RWPE2 (cell line): ENCODE data around the gene ATP2B3.

Experiments
- ATAC-seq: fragments of 200-7000 bp; cut with Tn5 transposase; 3 replicates; pipeline ENCODE4 v1.9.1; 2021; ENCODE audit warnings: low read depth
- DNase-seq: peaks from one replicate; pipeline ENCODE4 v3.0.0-alpha.2; 2020; ENCODE audit warnings: low spot score
- H3K27ac ChIP-seq: fragments of 450-650 bp; 2 replicates; pipeline ENCODE4 v1.5.1; 2017; ENCODE audit warnings: mild to moderate bottlenecking; ENCODE audit not compliant: poor library complexity, severe bottlenecking
- H3K27me3 ChIP-seq: fragments of 250-450 bp; sonication (Bioruptor Pico); 2 replicates; pipeline ENCODE4 v1.5.1; 2021; ENCODE audit warnings: mild to moderate bottlenecking, moderate library complexity; ENCODE audit not compliant: insufficient read depth, poor library complexity, severe bottlenecking
- H3K36me3 ChIP-seq: fragments of 250-450 bp; sonication (Bioruptor Pico); 2 replicates; pipeline ENCODE4 v1.5.1; 2020; ENCODE audit warnings: low read depth, mild to moderate bottlenecking, moderate library complexity
- H3K4me1 ChIP-seq: fragments of 250-450 bp; sonication (Bioruptor Pico); 2 replicates; pipeline ENCODE4 v1.5.1; 2021; ENCODE audit warnings: mild to moderate bottlenecking, moderate library complexity; ENCODE audit not compliant: insufficient read depth, poor library complexity, severe bottlenecking
- H3K4me3 ChIP-seq: fragments of 250-450 bp; sonication (Bioruptor Pico); 2 replicates; pipeline ENCODE4 v1.5.1; 2021; ENCODE audit warnings: mild to moderate bottlenecking, moderate library complexity; ENCODE audit not compliant: severe bottlenecking
- H3K9me3 ChIP-seq: fragments of 250-450 bp; sonication (Bioruptor Pico); 2 replicates; pipeline ENCODE4 v1.5.1; 2021; ENCODE audit warnings: mild to moderate bottlenecking, moderate library complexity; ENCODE audit not compliant: severe bottlenecking
- TF ChIP-seq, protein P1 (sequence below): fragments of 450-650 bp; IDR thresholded peaks from one replicate; pipeline ENCODE4 v1.5.1; 2017; ENCODE audit warnings: mild to moderate bottlenecking, moderate library complexity; ENCODE audit not compliant: poor library complexity, severe bottlenecking

The ATP2B3 gene

DNA sequence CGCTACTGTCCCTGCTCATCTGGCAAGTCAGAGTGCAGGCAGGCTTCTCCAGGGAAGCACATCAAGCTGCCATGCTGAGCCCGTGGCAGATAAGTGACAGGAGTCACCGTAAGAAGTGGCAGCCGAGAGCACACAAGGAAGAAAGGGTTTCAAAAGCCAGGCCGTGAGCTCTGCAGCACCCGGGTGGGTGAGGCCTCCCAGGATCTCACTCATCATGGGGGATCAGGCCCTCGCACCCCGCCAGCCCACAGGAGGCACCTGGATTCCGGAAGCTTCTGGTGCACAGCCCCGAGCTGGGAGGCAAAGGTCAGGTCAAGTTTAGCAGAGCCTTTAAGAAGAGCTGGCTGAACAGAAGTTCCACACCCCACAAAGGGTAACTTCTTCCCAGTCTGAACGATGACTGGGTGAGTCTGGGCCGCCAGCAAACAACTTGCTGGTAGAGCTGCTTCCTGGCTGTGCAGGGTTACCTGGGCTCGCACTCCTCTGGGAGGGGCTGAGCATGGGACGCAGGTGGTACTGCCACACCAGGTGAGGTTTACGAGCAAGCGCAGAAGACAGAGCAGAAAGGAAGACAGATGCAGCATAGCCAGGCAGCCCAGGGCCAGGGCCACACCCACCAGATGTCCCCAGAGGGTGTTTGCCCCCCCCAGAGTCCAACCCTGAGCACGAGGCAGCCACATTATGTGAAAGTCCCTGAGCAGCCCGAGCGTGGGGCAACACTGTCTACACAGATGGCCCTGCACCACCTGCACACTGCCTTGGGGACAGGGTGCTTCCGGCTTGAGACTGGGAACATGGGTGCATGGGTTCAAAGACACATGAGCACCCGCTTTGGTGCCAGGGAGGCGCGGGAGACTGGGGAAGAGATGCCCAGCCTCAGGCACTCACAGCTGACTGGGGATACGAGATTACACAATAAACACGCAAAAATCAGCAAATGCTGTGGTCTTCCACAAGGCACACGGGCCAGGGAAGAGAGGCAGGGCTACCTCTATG, 73.8 kb downstream of the ATP2B3 start:
- no peaks in the 10 kb centered on the region for H3K36me3 ChIP-seq
- no peak overlapping the region for H3K4me3 ChIP-seq
- H3K27me3 ChIP-seq = no peaks in the 10 kb centered on the region
- DNase-seq = no peak
- H3K4me1 ChIP-seq = no peaks in the 10 kb centered on the region
- ATAC-seq = no peak
- TF ChIP-seq, protein P1, sequence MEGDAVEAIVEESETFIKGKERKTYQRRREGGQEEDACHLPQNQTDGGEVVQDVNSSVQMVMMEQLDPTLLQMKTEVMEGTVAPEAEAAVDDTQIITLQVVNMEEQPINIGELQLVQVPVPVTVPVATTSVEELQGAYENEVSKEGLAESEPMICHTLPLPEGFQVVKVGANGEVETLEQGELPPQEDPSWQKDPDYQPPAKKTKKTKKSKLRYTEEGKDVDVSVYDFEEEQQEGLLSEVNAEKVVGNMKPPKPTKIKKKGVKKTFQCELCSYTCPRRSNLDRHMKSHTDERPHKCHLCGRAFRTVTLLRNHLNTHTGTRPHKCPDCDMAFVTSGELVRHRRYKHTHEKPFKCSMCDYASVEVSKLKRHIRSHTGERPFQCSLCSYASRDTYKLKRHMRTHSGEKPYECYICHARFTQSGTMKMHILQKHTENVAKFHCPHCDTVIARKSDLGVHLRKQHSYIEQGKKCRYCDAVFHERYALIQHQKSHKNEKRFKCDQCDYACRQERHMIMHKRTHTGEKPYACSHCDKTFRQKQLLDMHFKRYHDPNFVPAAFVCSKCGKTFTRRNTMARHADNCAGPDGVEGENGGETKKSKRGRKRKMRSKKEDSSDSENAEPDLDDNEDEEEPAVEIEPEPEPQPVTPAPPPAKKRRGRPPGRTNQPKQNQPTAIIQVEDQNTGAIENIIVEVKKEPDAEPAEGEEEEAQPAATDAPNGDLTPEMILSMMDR = no peak
- no peaks in the 10 kb centered on the region for H3K9me3 ChIP-seq
- no peak overlapping the region for H3K27ac ChIP-seq

DNA sequence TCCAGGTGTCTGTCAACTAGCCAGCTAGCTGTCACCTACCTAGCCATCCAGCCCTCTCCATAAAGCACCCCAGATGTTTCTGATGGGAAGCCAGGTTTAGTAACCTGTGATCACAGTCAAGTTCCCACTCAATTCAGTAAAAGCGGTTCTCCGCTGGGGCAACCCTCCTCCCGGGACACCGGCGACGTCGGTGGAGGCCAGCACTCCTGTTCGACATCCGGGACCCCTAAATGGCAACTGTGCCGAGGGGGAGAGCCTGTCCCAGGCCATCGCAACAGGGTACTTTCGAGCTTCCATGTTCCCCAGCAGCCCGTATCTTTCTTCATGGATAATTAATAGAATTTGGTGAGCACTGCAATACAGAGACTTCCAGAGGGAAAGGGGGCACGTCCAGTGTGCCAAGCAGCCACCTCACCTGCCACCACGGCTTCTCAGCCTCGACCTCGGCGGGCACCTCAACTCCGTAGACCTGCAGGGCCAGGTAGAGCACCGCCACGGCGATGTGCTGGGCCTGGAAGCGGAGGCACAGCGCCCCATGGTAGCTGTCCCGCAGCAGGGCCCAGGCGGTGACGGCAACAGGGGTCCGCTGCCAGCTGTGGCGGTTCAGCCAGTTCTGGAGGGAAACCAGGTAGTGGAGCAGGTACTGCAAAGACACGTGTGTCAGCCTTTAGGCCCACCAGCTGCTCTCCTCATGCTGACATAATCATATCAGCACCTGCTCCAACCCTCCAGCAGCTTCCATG, 74.8 kb downstream of the ATP2B3 start:
- Histone ChIP-seq H3K36me3 (no peaks in the 10 kb centered on the region; the same call in 1 of the 2 replicates), H3K4me1 (no peaks in the 10 kb centered on the region), H3K4me3 (no peak overlapping the region), H3K27ac (no peak overlapping the region), H3K9me3 (no peaks in the 10 kb centered on the region), H3K27me3 (no peaks in the 10 kb centered on the region)
- DNase-seq (no peak), ATAC-seq (no peak)
- TF ChIP-seq, protein P1 = no peak

DNA sequence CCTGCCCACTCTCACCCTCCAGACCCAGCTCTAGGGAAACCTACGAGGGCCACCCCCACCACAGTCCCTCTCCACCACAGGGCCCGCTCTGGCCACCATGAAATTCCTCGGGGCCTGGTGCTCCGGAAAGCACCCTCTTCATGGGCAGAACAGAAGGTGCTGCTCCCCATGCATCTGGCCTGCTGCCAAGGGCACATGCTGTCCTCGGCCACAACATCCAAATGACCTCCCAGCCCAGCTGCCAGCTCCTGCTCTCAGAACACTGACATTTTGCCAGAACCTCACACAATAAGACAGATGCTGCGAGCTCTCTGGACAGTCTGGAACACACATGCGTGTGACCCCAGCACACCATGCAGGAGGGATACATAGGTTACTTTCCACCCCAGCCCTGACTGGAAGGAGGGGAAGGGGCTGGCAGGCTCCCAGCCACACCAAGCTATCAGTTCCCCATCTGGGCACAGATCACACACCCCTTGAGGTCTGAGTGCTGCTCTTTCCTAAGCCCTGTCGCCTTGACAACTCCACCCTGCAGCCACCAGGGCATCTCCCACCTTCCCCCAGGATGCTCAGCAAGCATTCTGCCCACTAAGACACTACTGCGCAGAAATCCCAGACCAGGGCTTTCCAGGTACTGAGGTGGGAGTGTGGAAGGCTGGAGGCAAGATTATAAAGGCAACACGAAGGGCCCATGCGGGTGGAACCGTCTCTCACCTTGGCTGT, 75.7 kb downstream of the ATP2B3 start:
- TF ChIP-seq, protein P1 = no peak
- Histone ChIP-seq H3K27ac (no peak overlapping the region), H3K36me3 (no peaks in the 10 kb centered on the region; the same call in 1 of the 2 replicates), H3K9me3 (no peaks in the 10 kb centered on the region), H3K4me1 (no peaks in the 10 kb centered on the region), H3K27me3 (no peaks in the 10 kb centered on the region), H3K4me3 (no peak overlapping the region)
- ATAC-seq (no peak), DNase-seq (peak; percentile 1)

DNA sequence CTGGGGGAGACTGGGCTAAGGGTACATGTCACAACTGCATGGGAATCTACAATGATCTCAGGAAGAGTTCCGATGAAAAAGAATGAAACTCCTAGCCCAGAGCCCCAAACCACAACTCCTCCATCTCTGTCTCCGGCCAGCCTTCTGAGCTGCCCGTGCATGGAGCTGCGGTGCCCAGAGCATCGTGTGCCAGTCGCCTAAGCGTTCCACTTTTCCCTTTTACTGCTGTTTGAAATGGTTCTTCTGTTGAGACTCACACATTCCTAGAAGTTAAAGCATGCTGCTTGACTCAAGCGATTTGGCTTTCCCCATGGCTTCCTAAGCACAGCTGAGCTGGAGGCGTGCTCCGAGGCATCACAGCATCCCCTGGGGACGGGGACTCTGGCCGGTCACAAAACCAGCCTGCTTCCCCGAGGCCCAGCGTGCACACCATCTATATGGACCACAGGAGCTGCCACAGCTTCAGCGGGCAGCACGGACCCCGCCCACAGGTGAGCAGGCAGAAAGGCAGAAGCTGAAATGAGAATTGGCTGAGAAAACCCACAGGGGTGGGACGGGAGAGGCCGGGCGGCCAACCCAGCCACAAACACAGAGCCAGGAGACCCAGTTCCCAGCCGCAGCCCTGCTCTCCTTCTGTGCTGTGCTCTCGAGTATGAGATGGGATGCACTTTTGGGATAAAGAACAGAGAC, 76.5 kb downstream of the ATP2B3 start:
- no peak for DNase-seq
- Histone ChIP-seq H3K4me3 (no peak overlapping the region), H3K27ac (no peak overlapping the region), H3K27me3 (no peaks in the 10 kb centered on the region), H3K4me1 (no peaks in the 10 kb centered on the region), H3K9me3 (no peaks in the 10 kb centered on the region), H3K36me3 (no peaks in the 10 kb centered on the region; the same call in 1 of the 2 replicates)
- TF ChIP-seq, protein P1 = no peak
- no peak for ATAC-seq
